ENCODE data around the gene FPGS.

Gene FPGS

DNA sequence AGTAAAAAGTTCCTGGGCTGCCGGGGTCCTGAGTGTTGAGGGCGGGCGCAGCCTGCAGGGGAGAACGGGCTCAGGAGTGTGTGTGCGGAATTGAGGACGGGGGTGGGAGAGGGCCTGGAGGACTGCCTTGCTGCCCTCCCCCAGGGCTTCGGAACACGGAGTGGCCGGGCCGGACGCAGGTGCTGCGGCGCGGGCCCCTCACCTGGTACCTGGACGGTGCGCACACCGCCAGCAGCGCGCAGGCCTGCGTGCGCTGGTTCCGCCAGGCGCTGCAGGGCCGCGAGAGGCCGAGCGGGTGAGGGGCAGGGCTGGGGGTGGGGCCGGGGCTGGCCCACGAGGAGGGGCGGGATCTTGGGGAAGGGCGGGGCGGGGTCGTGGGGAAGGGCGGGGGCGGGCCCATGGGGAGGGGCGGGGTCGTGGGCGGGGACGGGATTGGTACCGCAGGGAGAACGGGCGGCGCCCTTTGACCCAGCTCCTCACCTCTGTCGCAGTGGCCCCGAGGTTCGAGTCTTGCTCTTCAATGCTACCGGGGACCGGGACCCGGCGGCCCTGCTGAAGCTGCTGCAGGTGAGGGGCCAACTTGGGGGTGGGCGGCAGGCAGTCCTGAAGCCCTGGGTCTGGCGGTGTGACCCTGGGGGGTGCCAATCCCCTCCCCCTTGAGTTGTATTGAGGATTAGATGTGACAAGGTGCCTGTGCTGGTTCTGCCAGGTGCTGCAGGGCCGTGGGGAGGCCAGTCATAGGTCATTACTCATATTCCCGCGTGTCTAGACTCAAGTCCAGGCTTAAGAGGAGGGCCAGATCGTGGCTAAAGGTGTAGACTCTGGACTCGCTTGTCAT is 7.1 kb downstream of the FPGS start:
- DNase-seq (ENCODE audit: extremely low spot score, insufficient read length, low read depth), result no peak

GRCh38 chr9:127810378-127811187 is 7.9 kb downstream of the FPGS start:
- DNase-seq (ENCODE audit: extremely low spot score, insufficient read length, low read depth) (no peak), FAIRE-seq (no peak)

More for the DNA sequence above, 7.1 kb downstream of the FPGS start:
- FAIRE-seq, result no peak

GRCh38 chr9:127812011-127812410 is 9.3 kb downstream of the FPGS start:
- DNase-seq (ENCODE audit: extremely low spot score, insufficient read length, low read depth), result no peak
- no peak for FAIRE-seq

- no peak for DNase-seq (ENCODE audit: extremely low spot score, insufficient read length, low read depth)
- FAIRE-seq, result no peak
Observed at GRCh38 chr9:127812936-127813675, 10.4 kb downstream of the FPGS start.

- DNase-seq (ENCODE audit: extremely low spot score, insufficient read length, low read depth), result no peak
- FAIRE-seq, result no peak
Observed at GRCh38 chr9:127813686-127814226, 11.1 kb downstream of the FPGS start.

DNA sequence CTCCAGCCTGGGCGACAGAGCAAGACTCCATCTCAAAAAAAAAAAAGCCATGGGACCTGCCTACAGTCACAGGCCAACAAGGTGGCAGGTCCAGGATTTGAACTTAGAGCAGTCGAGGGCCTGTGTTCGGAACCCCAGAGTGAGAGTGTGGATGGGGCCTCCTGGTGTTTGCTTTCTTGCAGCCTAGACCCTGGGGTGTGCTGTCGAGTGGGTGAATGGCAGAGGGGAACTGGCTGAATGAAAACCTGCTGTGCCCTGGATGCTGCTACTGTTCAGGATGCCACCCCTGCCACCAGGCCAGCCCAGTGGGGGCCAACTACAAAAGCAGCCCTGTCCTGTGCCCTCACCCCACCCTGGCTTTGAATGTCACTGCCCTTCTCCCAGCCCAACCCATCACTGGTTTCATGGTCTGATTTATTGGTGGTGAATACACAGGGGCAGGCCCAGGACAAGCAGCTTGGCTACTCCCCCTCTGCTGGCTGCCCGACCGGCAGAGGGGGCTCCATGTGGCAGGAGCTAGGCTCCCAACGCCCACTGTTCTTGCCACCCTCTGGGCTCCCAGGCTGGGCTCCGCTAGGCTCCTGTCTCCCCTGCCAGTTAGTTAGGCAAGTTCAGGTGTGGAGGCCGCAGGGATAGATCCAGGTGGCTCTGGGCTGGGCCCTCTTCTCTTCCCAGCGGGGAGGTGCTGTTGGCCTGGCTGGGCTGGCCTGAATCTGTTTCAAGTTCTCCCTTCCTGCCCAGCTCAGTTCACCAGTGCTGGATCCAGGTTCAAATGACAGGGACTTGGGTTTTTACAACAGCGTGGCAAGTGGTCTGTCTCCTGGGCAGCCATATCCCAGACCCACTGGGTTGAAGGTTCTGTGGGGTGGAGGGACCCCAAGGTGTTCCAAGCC is 12.2 kb downstream of the FPGS start:
- FAIRE-seq (no peak), DNase-seq (ENCODE audit: extremely low spot score, insufficient read length, low read depth) (no peak)

- no peak for DNase-seq (ENCODE audit: extremely low spot score, insufficient read length, low read depth)
- no peak for FAIRE-seq
Observed at GRCh38 chr9:127815512-127816361, 13.1 kb downstream of the FPGS start.

- no peak for DNase-seq (ENCODE audit: extremely low spot score, insufficient read length, low read depth)
- no peak for FAIRE-seq
Observed at GRCh38 chr9:127816362-127816725, 13.7 kb downstream of the FPGS start.

GRCh38 chr9:127816728-127817127 is 14.0 kb downstream of the FPGS start:
- no peak for FAIRE-seq
- DNase-seq (ENCODE audit: extremely low spot score, insufficient read length, low read depth), result no peak

GRCh38 chr9:127817881-127818434 is 15.3 kb downstream of the FPGS start:
- no peak for DNase-seq (ENCODE audit: extremely low spot score, insufficient read length, low read depth)
- no peak for FAIRE-seq

- DNase-seq (ENCODE audit: extremely low spot score, insufficient read length, low read depth) (no peak), FAIRE-seq (no peak)
Observed at GRCh38 chr9:127818574-127818973, 15.9 kb downstream of the FPGS start.

- DNase-seq (ENCODE audit: extremely low spot score, insufficient read length, low read depth) (no peak), FAIRE-seq (no peak)
Observed at GRCh38 chr9:127822108-127822507, 19.4 kb downstream of the FPGS start.

DNA sequence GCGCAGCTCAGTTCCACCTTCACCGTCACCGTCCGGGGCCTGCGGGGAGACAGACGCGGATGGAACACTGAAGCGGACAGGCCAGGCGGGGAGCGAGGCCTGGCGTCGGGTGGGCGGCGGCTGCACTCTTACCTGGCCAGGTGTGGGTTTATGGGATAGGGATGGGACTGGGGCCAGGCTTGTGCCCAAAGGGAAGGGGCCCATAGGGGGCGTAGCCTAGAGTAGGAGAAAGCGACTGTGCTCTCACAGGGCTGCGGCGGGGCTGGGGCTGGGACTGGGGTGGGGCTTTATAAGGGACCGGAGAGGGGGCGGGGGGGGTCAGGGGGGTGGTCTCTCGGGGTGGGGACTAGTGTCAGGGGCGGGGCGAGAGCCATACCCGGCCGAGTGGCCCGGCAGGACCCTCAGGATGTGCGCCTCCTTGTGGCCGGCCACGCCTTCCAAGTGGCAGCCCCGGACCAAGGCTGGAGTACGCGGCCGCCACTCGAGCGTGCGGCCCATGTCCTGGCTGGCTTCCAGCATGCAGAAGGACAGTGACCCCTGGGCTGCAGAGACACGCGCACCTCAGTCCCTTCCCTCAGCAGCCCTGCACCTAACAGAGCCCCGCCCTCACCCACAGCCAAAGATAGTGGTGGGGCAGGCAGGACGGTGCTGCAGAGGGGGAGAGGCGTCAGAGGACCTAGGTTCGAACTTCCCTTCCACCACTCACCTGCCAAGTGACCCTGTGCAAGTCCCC is 22.8 kb downstream of the FPGS start:
- FAIRE-seq, result no peak
- no peak for DNase-seq (ENCODE audit: extremely low spot score, insufficient read length, low read depth)

DNA sequence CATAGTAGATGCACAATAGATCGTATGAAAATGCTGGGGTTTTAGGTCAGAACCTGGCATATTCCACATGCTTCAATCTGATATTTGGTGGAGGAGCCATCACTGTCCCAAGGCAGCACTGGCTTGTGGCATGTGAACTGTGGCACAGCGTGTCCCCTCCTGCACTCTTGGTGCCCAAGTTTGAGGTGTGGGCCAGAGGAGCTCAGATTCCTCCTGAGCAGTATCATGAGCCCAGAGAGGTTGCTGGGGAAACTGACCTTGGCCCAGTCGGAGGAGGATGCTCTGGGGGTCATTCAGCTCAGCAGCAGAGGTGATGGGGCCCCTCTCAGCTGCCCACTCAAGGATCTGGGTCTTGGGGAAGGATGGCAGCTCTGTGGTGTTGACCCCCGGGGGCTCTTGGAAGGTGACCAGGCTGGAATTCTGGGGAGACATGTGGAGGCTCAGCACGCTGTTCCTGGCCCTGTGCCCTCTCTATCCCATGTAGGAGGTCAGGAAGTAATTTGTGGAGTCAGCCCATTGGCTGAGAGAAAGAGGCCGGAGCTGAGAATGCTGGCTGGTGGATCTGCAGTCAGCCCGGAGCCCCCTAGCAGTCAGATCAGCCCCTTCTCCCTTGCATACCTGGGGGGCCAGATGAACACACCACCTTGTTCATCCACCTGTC is 23.7 kb downstream of the FPGS start:
- no peak for FAIRE-seq
- no peak for DNase-seq (ENCODE audit: extremely low spot score, insufficient read length, low read depth)

GRCh38 chr9:127828262-127829031 is 25.8 kb downstream of the FPGS start:
- DNase-seq (ENCODE audit: extremely low spot score, insufficient read length, low read depth) (no peak), FAIRE-seq (no peak)

GRCh38 chr9:127829205-127829906 is 26.7 kb downstream of the FPGS start:
- no peak for FAIRE-seq
- no peak for DNase-seq (ENCODE audit: extremely low spot score, insufficient read length, low read depth)

Measured in GM18507 (cell line).